ENCODE results near the gene ZNF565.
"Not testable (repeated sequence)": the region's sequence is repeated elsewhere in the genome, so short reads cannot be mapped to it uniquely, and the experiment has no call there.

Gene ZNF565

DNA sequence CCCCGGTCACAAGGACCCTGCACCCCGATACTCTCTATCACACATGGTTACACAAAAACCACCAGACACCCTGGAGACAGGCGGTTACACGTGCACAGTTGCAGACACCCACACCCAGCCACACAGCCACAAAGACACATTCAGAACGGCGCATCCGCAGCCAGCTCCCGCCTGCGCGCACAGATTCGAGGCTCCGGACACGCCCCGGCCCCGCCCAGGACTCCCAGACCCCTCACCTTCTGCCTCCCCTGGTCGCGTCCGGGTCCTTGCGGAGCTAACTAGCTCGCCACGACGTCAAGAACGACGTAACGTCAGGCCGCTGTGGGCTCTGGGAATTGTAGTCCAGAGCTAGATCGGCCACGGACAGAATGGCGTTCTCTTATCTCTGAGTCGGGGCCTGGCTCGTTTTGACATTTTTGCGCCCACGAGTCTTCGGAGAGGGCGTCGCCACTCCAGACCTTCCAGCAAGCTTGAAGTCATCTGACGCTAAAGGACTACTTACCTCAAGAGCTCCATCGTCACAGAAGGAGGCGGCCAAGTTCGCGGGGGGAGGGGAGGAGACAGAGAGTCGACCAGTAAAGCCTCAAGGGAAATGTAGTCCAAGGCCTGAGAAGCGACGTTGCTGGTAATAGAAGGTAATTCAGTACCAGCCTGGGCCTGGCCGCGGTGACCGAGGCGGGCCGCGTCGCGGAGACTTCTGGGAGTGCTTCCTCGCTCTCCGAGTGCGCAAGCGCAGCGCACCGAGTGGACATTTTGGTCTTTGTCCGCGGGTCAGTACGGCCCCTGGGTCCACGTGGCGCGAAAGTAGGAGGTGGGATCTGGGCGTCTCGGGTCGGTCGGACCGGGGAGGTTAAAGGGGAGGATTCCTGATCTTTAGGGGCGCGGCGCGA lies at the start of gene ZNF565, which contains the start of gene ZNF146:
TSS of gene ZNF565 (minus strand) at position 280 of the 890 bp plus-strand sequence. CDS start 12,680 bp downstream, outside the sequence.
TSS of gene ZNF146 (plus strand) at position 721 of the 890 bp plus-strand sequence. CDS start 21,335 bp downstream, outside the sequence.
- DNase-seq = peak; percentile 99

DNA sequence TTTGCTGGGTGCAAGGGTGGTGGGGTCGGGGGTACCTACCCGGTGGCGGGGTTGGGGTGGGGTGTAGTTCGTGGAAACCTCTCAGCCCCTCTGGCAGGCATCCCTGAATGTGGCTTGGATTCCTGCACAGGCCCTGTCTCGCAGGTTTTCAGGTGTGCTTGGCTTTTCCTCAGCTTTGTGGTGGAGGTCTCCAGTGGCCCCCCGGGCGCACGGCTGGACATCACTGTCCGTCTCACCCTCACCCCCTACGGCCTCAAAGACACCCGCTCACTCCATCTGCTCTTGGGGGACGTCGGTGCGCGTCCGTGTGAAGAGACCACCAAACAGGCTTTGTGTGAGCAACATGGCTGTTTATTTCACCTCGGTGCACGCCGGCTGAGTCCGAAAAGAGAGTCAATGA lies 44.7 kb upstream of the ZNF565 start:
- DNase-seq = no peak

DNA sequence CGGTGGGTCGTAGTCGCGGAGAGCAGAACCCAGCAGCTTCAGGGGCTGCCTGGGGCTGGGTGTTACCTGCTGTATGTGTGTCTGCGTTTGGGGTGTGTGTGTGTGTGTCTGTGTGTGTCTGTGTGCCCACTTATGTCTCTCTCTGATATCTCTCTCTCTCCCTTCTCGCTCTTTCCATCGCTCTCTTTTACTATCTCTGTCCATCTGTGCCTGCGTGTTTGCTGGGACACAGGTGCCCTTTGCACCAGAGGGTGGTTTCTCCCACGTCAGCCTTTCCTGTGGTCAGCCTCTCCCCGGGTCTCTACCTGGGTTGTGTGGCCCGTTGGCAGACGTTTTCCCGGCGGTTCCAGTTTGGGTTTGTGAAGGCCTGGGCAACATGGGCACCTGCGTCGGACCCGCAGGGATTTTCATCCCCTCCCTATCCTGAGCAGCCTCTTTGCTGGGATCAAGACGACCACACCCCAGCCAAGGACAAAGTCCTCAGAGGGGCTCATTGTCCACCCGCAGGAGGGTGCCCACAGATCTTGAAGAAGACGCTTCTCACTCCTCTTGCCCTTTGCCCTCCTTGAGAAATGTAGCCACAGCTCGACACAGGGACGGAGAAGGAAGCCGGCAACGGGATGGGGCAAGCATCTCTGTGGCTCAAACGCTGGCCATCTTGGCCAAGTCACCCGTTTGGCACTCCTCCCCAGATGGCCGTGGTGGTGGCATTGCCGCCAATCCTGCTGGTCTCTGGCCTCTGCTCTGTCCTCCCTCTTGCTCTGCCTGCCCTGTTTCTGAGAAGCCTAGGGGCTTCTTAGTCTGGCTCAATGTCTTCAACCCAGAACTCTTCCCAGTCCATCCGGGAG lies 43.8 kb upstream of the ZNF565 start:
- DNase-seq = no peak

DNA sequence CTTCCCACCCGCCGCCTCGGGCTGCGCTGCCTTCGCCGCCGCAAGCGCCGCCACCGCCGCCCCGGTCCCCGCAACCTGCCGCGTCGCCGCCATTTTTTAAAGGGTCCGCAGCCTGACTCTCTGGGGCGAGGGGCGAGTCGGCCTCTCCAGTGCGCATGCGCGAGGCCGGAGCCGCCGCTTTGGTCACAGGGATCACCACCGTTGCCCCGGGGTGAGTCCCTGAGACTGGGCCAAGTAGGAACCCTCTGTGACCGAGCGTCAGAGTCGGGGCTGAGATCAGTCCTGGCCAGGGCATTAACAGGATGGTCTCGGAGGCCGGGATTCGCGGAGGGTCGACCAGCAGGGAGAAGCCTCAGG lies 43.0 kb upstream of the ZNF565 start:
- peak; percentile 76 for DNase-seq

DNA sequence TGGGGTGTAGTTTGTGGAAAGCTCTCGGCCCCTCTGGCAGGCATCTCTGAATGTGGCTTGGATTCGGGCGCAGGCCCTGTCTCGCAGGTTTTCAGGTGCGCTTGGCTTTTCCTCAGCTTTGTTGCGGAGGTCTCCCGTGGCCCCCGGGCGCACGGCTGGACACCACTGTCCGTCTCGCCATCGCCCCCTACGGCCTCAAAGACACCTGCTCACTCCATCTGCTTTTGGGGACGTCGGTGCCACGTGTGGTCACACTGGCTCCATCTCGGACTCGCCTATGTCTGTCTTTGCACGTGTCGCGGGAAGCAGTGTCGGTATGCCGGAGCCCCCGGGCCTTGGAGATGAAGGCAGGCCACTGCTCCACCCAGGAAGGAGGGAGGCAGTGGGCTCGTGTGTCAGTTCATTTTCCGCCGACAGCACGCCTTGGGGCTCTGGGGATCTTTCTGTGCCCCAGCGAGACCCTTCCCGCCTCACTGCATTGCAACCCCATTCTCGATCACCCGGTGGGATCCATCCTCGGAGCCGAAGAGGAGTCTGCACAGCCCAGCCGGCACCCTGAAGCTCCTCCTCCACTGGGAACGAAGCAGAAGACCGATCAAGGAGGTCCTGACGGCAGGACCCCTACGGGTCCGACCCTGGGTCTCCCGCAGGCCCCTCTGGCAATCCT lies 42.5 kb upstream of the ZNF565 start:
- no peak for DNase-seq

DNA sequence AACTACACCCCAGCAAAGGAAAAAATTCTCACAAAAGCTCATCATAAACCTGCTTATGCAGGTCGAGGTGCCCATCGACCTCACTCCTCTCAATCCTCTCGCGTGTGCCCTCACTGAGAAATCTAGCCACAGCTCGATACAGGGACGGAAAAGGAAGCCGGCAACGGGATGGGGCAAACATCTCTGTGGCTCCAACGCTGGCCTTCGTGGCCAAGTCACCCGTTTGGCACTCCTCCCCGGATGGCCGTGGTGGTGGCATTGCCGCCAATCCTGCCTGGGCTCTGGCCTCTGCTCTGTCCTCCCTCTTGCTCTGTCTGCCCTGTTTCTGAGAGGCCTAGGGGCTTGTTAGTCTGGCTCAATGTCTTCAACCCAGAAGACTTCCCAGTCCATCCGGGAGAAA lies 41.6 kb upstream of the ZNF565 start:
- DNase-seq = no peak

DNA sequence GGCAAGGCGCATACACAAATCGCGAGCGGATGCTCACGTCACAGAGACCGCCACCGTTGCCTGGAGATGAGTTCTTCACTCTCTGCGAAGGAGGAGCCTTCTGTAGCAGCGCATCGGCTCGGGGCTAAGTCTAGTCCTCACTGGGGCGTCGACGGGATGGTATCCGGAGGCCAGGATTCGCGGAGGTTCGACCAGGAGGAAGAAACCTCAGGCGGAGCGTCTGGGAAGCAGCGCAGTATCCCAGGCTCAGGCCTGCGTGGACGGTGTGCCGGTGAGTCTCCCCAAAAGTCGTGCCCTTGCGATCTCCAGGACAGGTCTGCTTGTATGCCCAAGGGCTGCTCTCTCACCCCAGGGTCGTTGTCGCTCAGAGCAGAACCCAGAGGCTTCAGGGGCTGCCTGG lies 40.9 kb upstream of the ZNF565 start:
- DNase-seq = no peak

DNA sequence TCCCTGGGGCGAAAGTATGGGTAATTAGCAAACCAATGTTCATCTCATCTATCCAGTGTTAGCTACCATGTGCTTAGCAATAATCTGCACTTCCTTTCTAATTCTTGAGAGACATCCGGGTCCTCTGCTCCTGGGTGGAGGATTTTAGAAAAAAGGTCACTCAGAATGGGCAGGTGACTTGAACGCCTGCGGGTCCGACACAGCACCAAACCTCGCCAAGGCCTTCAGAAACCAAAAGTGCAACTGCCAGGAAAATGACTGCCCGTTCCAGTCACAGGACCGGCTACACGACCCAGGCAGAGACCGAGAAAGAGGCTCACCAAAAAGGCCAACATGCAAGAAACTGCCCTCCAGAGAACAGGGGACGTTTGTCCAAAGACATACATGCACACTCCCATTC lies 40.4 kb upstream of the ZNF565 start:
- DNase-seq = no peak

DNA sequence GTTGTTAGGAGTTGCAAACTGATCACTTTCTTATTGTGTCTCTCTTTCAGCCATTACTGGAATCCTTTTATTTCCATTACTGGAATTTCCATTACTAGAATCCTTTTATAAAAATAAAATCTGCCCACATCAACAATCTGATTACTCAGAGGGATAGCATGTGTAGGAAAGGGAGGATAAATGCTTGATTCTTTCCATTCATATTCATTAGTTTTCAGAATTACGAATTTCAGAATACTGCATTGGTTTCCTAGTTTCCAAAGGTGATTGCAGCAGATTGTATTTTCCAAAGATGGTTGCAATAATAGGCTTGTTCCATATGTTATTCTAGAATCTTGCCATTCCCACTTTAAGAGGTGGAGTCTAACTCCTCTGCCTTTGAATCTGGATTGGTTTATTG lies 37.6 kb upstream of the ZNF565 start:
- DNase-seq = no peak

DNA sequence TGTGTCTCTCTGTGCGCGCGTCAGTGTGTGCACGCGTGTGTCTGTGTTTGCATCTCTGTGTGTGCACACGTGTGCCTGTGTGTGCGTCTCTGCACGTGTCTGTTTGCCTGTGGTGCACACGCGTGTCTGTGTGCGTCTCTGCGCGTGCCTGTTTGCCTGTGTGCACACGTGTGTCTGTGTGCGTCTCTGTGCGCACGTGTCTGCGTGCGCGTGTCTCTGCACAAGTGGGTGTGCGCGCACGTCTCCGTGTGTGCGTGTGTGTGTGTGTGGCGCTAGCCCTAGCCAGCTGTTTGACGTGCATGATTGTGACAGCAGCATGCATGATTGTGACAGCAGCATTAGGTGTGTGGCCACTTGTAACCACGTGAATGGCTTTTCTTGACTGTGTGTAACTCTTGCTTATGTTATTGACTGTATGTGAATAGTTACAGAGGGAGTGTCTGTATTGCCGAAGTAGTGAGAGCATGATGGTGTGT lies 31.6 kb upstream of the ZNF565 start:
- peak; percentile 65 for DNase-seq

DNA sequence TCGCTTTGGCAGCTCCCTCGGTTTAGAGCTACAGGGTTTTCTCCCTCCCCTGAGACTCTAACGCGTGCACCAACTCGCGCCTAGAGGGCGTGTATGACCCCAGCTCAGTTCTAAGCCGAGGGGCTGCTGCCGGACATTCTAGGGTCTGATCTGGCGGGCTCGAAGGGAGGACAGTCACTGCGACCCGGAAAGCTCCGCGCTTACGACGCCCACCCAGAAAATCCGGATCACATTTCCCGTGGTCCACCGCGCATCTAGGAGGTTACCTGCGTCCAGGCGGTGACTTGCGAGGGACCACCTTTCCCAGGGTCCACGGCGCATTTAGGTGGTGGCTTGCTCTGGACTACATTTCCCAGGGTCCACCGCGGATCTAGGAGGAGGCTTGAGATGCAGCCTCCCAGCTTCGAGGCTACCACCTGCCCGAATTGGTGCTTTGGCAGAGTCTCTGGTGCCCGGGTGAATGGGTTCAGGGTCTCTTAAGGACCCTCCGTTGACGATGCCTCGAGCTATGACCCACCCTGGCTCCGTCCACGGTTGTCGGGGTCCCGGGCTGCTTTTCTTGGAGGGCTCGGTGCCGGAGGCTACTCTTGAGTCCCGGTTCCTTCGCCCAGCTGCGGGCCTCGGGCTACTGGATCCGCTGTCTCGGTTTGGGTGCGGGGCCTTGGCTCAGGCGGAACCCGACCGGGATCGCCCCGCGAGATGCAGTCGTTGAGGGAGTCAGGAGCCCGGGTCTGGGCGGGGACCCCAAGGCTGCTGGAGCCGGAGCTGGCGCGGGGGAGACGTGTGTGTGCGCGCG lies 30.9 kb upstream of the ZNF565 start:
- DNase-seq = peak; percentile 90

DNA sequence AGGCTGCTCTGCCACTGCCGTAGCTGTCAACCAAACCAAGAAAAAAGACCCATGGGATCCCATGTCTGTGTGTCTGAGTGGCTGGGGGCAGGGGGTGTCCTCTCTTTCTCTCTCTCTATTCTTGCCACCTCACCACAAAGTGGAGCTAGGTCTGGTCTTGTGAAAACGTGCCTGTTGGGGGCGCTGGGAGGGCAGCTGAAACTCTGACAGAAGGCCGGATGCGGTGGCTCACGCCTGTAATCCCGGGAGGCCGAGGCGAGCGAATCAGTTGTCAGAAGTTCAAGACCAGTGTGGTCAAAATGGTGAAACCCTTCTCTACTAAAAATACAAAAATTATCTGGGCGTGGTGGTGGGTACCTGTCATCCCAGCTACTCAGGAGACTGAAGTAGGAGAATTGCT lies 29.6 kb upstream of the ZNF565 start:
- DNase-seq = no peak

DNA sequence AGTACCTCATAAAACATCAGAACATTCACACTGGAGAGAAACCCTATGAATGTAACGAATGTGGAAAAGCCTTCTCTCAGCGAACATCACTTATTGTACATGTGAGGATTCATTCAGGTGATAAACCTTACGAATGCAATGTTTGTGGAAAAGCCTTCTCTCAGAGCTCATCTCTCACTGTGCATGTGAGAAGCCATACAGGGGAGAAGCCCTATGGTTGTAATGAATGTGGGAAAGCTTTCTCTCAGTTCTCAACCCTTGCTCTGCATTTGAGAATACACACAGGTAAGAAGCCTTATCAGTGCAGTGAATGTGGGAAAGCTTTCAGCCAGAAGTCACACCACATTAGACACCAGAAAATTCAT lies 22.5 kb upstream of the ZNF565 start:
- no peak for DNase-seq

DNA sequence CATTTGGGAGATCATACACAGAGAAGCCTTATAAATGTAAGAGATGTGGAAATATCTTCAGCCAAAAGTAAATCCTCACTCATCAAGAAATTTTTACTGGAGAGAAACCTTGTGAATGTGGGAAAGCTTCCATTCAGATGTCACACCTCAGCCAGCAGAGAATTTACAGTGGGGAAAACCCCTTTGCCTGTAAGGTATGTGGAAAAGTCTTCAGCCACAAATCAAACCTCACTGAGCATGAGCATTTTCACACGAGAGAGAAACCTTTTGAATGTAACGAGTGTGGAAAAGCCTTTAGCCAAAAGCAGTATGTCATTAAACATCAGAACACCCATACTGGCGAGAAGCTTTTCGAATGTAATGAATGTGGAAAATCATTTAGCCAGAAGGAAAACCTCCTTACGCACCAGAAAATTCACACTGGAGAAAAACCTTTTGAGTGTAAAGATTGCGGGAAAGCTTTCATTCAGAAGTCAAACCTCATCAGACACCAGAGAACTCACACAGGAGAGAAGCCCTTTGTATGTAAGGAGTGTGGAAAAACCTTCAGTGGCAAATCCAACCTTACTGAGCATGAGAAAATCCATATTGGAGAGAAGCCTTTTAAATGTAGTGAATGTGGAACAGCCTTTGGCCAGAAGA lies 22.0 kb upstream of the ZNF565 start:
- no peak for DNase-seq

DNA sequence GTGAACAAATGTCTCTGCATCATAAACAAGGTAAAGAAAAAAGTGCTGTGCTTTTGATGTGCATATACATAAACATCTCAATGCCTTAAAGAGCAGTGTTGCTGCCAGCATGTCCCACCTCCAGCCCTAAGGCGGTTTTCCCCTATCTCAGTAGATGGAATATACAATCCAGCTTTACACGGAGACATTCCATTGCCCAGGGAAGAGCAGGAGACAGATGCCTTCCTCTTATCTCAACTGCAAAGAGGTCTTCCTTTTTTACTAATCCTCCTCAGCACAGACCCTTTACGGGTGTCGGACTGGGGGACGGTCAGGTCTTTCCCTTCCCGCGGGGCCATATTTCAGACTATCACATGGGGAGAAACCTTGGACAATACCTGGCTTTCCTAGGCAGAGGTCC lies 19.2 kb upstream of the ZNF565 start:
- DNase-seq = not testable (repeated sequence)

DNA sequence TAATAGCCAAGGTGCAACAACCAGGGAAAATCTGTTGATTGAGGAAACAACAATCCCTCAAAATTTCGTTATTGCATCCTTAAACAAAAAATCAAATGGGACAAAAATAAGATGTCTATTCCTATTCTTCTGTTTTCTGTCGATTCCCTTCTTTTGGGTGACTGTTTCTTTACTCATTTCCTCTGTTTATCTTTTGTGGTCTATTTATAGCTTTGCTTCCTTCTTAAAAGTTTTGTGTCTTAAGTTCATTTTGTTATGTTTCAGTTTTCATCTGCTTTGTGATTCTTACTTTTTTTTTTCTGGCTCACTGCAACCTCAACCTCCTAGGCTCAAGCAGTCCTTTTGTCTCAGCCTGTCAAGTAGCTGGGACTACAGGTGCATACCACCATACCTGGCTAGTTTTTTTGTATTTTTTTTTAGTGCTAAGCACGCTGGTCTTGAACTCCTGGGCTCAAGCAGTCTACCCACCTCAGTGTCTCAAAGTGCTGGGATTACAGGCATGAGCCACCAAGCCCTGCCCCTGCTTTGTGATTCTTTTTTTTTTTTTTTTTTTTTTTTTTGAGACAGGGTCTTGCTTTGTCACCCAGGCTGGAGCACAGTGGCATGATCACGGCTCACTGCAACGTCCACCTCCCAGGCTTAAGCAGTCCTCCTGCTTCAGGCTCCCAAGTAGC lies 10.9 kb upstream of the ZNF565 start:
- DNase-seq = no peak

DNA sequence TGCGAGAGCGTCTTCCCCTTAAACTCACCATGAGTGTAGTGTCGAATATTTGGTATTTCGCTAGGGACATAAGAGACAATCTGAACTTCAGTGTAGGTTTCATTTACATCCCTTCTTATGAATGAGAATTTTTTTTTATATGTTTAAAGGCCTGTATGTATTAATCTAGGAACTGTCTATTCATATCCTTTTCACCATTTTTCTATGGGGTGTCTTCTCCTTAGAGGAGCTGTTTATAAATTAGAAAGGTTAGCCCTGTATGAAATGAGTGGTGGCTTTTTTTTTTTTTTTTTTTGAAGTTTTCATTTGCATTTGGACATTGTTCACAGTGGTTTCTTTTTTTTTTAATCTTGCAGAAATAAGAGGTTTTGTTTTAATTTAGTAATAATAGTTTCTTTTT lies 8.0 kb upstream of the ZNF565 start:
- DNase-seq = no peak

DNA sequence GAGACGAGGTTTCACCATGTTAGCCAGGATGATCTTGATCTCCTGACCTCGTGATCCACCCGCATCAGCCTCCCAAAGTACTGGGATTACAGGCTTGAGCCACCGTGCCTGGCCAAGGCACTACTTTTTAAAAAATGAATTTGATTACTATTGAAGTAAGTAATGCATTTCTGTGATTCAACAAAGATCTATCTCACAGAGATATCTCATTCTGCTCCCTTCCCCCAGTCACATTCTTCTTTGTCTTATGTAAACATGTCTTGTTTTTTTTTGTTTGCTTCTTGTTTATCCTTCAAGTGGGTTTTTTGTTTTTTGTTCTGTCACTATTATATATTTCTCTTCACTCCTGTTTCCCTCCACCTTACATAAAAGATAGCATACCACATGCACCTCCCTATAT lies 7.0 kb upstream of the ZNF565 start:
- no peak for DNase-seq

DNA sequence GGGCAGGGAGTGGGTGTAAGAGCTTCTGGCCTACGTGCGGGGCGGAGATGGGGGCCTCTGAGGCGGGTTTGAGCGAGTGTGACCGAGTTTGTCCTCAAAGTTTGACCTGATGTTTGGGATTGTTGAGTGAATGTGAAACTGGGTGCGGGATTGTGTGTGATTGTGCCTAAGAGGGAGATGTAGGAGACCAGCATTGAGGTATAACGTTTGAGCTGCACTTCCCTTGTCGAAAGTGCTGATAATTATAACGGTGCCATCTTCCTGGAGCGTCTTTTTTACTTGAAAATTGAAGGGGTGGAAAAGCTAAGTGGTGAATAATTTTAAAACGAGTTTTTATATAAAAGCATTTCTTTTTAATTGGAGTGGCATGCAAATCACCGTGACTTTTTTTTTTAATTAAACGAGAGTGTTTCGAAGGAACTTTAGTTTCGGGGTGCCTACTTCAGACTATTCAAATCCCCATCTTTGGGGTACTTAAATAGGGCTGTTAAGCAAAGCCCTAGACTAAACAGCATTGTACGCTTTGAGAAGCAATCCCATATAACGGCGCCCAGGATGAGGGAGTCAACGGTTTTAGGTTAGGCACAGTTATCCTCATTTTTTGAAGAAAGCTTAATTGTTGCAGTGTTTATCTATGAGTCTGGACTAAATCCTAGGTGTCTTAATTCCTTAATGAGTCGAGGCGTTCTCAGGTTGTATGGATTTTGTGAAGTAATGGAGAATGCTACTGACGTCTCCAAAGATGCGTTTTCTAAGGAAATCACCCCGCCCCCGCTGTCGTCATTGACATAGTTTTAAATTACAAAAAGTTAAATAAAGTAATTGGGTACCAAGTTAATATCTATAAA lies 1.0 kb upstream of the ZNF565 start:
- peak; percentile 76 for DNase-seq

DNA sequence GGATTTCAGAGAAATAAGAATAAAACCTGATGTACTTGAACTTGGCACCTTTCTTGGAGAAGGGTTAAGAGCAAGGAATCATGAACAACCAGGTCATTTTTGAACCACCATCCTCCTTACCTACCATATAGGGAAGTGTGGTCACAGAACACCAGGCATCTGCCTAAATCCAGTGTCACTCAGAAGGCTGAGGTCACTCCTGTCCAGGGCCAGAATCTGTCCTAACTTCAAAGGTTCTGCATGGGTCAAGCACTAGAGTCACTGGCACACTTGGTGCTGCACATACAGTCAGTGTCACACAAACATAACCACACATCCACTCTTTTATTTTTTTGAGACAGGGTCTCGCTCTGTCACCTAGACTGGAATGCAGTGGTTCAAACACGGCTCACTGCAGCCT lies 1.6 kb downstream of the ZNF565 start:
- no peak for DNase-seq

Measured in eye (tissue), 1 donor.